Muscle of back (tissue), 11 donors: ENCODE measurements around the gene PARD3. TPM values are rescaled to one million over a fixed set of nuclear protein-coding genes. Genes with fewer than 3 reads are reported as not detected.

Experiments
- DNase-seq, 3 donors: peaks; one replicate each; pipeline versions ENCODE4 v3.0.0 to v3.0.0-alpha.2; 2013
- polyA plus RNA-seq, 10 donors: library from polyadenylated mRNA; unstranded; fragments of 120-200 nt; gene quantifications; one replicate each; pipeline ENCODE4 v1.2.1, GENCODE V29; 2013; ENCODE audit not compliant: insufficient read length in 10 of 10

PARD3 gene
- polyA plus RNA-seq, 10 donors, result 35.1 to 55.3 (median 41.4) TPM

GRCh38 chr10:34189830-34190229 lies 625.3 kb downstream of the PARD3 start:
- DNase-seq, result no peak

- DNase-seq, result no peak
Measured at GRCh38 chr10:34188221-34188620, 626.9 kb downstream of the PARD3 start.

- peak in 1 of 3 donors; percentile 56 for DNase-seq
Measured at GRCh38 chr10:34187201-34187600, 627.9 kb downstream of the PARD3 start.

GRCh38 chr10:34186745-34187144 lies 628.4 kb downstream of the PARD3 start:
- no peak for DNase-seq

- no peak for DNase-seq
Measured at GRCh38 chr10:34185998-34186397, 629.1 kb downstream of the PARD3 start.

- no peak for DNase-seq
Measured at GRCh38 chr10:34184939-34185386, 630.1 kb downstream of the PARD3 start.

GRCh38 chr10:34184397-34184796 lies 630.7 kb downstream of the PARD3 start:
- DNase-seq, result no peak

GRCh38 chr10:34183016-34183796 lies 631.9 kb downstream of the PARD3 start:
- DNase-seq, result no peak

GRCh38 chr10:34181553-34182300 lies 633.4 kb downstream of the PARD3 start:
- peak; percentile 56 to 84 (median 63) for DNase-seq

- DNase-seq, result no peak
Measured at GRCh38 chr10:34180749-34181148, 634.3 kb downstream of the PARD3 start.

- DNase-seq, result no peak
Measured at GRCh38 chr10:34179280-34179679, 635.8 kb downstream of the PARD3 start.

GRCh38 chr10:34178756-34179155 lies 636.3 kb downstream of the PARD3 start:
- no peak for DNase-seq

GRCh38 chr10:34178196-34178595 lies 636.9 kb downstream of the PARD3 start:
- peak in 1 of 3 donors; percentile 26 for DNase-seq

GRCh38 chr10:34177445-34177844 lies 637.7 kb downstream of the PARD3 start:
- DNase-seq, result no peak

GRCh38 chr10:34176351-34176750 lies 638.7 kb downstream of the PARD3 start:
- DNase-seq, result no peak

GRCh38 chr10:34175121-34175520 lies 640.0 kb downstream of the PARD3 start:
- DNase-seq, result no peak

- DNase-seq, result no peak
Measured at GRCh38 chr10:34172936-34173533, 642.1 kb downstream of the PARD3 start.

- peak; percentile 68 to 90 (median 83) for DNase-seq
Measured at GRCh38 chr10:34171957-34172527, 643.1 kb downstream of the PARD3 start.

GRCh38 chr10:34169677-34170076 lies 645.4 kb downstream of the PARD3 start:
- DNase-seq, result no peak

GRCh38 chr10:34169131-34169530 lies 646.0 kb downstream of the PARD3 start:
- DNase-seq, result no peak

GRCh38 chr10:34168439-34168838 lies 646.7 kb downstream of the PARD3 start:
- peak in 1 of 3 donors; percentile 67 for DNase-seq

GRCh38 chr10:34166823-34167222 lies 648.3 kb downstream of the PARD3 start:
- no peak for DNase-seq
